Measurements from ENCODE around the gene SLC15A1.

Gene SLC15A1

DNA sequence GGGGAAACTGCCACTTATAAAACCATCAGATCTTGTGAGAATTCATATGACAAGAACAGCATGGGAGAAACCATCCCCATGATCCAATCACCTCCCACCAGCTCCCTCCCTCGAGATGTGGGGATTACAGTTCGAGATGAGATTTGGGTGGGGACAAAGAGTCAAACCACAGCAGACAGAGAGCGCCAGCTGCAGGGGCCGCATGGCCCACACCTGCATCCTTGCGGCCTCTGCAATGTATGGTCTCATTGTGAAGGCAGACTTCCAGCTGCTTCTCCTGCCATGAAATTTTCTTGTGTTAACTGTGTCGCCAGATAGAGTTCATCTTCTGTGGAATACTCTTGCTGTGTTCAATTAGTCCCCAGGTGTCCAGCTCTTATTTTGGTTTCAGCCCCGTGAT is 17.3 kb upstream of the SLC15A1 start:
- H3K36me3 ChIP-seq (ENCODE audit: insufficient read depth), result no peaks in the 10 kb centered on the region
- TF ChIP-seq, protein P1, sequence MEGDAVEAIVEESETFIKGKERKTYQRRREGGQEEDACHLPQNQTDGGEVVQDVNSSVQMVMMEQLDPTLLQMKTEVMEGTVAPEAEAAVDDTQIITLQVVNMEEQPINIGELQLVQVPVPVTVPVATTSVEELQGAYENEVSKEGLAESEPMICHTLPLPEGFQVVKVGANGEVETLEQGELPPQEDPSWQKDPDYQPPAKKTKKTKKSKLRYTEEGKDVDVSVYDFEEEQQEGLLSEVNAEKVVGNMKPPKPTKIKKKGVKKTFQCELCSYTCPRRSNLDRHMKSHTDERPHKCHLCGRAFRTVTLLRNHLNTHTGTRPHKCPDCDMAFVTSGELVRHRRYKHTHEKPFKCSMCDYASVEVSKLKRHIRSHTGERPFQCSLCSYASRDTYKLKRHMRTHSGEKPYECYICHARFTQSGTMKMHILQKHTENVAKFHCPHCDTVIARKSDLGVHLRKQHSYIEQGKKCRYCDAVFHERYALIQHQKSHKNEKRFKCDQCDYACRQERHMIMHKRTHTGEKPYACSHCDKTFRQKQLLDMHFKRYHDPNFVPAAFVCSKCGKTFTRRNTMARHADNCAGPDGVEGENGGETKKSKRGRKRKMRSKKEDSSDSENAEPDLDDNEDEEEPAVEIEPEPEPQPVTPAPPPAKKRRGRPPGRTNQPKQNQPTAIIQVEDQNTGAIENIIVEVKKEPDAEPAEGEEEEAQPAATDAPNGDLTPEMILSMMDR (conservative IDR thresholded peaks at IDR 0.05; ENCODE audit: low read depth, low read length), result no peak

DNA sequence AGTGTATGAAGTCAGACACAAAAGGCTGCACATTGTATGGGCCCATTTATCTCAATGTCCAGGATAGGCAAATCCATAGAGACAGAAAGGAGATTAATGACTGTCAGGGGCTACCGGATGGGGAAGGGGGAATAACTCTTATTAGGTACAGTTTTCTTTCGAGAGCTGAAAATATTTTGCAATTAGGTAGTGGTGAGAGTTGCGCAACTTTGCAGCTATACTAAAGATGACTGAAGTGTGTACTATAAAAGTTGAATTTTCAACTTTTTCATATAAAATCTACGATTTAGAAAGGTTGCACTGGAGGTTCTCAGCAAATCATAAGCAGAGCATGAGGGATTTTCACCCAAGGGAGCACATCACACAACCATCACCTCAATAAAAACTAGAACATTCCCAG is 16.1 kb upstream of the SLC15A1 start:
- H3K9ac ChIP-seq, result no peak overlapping the region
- no peaks in the 10 kb centered on the region for H3K36me3 ChIP-seq (ENCODE audit: insufficient read depth)
- no peaks in the 10 kb centered on the region for H3K27me3 ChIP-seq (ENCODE audit: insufficient read depth, low read depth)
- TF ChIP-seq, protein P1 (conservative IDR thresholded peaks at IDR 0.05; ENCODE audit: low read depth, low read length), result no peak
- no peaks in the 10 kb centered on the region for H3K79me2 ChIP-seq (ENCODE audit: insufficient read depth, low read depth)
- no peaks in the 10 kb centered on the region for H4K20me1 ChIP-seq (ENCODE audit: insufficient read depth)
- H3K4me3 ChIP-seq (IDR thresholded peaks at IDR 0.05; ENCODE audit: insufficient read depth, low read depth, low read length), result no peak overlapping the region
- no peak overlapping the region for H3K4me2 ChIP-seq
- no peak overlapping the region for H3K27ac ChIP-seq
- no peaks in the 10 kb centered on the region for H3K4me1 ChIP-seq (ENCODE audit: low read depth, poor library complexity, severe bottlenecking)
- no peak overlapping the region for H2AFZ ChIP-seq (ENCODE audit: low read depth)

More for the DNA sequence above, 17.3 kb upstream of the SLC15A1 start:
- Histone ChIP-seq H3K27ac (no peak overlapping the region), H3K4me1 (ENCODE audit: low read depth, poor library complexity, severe bottlenecking) (no peaks in the 10 kb centered on the region), H2AFZ (ENCODE audit: low read depth) (no peak overlapping the region), H3K79me2 (ENCODE audit: insufficient read depth, low read depth) (no peaks in the 10 kb centered on the region), H3K4me3 (IDR thresholded peaks at IDR 0.05; ENCODE audit: insufficient read depth, low read depth, low read length) (no peak overlapping the region), H3K4me2 (no peak overlapping the region), H4K20me1 (ENCODE audit: insufficient read depth) (no peaks in the 10 kb centered on the region), H3K9ac (no peak overlapping the region), H3K27me3 (ENCODE audit: insufficient read depth, low read depth) (no peaks in the 10 kb centered on the region)

DNA sequence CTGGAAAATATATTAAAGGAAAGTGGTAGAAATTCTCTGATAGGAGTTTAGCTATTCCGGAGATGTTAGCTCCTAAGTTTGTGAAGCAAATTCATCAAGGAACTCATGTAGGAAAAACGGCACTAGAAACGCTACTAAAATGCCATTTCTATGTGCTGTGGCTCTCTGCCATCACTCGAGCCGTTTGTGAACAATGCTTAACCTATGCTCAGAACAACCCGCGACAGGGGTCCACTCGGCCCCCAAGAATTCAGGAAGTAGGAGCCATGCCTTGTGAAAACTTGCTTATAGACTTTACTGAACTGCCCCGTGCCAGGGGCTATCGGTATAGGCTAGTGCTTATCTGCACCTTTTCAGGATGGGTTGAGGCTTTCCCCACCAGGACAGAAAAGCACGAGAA is 14.2 kb upstream of the SLC15A1 start:
- TF ChIP-seq, protein P1 (conservative IDR thresholded peaks at IDR 0.05; ENCODE audit: low read depth, low read length), result no peak
- H3K27ac ChIP-seq, result no peak overlapping the region
- H3K4me2 ChIP-seq, result no peak overlapping the region
- H3K4me1 ChIP-seq (ENCODE audit: low read depth, poor library complexity, severe bottlenecking), result no peaks in the 10 kb centered on the region
- no peaks in the 10 kb centered on the region for H3K79me2 ChIP-seq (ENCODE audit: insufficient read depth, low read depth)
- H3K4me3 ChIP-seq (IDR thresholded peaks at IDR 0.05; ENCODE audit: insufficient read depth, low read depth, low read length), result no peak overlapping the region
- H2AFZ ChIP-seq (ENCODE audit: low read depth), result no peak overlapping the region
- H3K9ac ChIP-seq, result no peak overlapping the region
- H3K36me3 ChIP-seq (ENCODE audit: insufficient read depth), result no peaks in the 10 kb centered on the region
- no peaks in the 10 kb centered on the region for H4K20me1 ChIP-seq (ENCODE audit: insufficient read depth)
- no peaks in the 10 kb centered on the region for H3K27me3 ChIP-seq (ENCODE audit: insufficient read depth, low read depth)

DNA sequence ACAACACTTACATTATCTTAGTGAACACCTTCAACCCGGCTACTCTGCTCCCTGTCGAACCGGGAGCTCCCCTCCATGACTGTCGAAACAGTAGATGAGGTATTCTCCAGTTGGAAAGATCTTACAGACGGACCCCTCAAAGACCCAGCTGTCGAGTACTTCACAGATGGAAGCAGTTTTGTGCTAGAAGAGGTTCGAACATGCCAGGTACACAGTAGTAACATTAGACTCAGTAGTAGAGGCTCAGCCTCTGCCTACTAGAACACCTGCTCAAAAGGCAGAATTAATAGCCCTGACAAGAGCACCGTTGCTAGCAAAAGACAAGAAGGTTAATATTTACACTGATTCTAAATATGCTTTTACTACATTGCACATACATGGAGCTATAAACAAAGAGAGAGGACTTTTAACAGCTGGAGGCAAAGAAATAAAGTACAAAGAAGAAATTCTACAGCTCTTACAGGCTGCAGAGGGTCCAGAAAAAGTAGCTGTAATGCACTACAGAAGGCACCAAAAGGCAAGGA is 13.6 kb upstream of the SLC15A1 start:
- Histone ChIP-seq H3K9ac (no peak overlapping the region), H4K20me1 (ENCODE audit: insufficient read depth) (no peaks in the 10 kb centered on the region), H3K79me2 (ENCODE audit: insufficient read depth, low read depth) (no peaks in the 10 kb centered on the region), H3K4me1 (ENCODE audit: low read depth, poor library complexity, severe bottlenecking) (no peaks in the 10 kb centered on the region), H3K36me3 (ENCODE audit: insufficient read depth) (no peaks in the 10 kb centered on the region), H3K4me3 (IDR thresholded peaks at IDR 0.05; ENCODE audit: insufficient read depth, low read depth, low read length) (no peak overlapping the region), H3K27me3 (ENCODE audit: insufficient read depth, low read depth) (no peaks in the 10 kb centered on the region), H3K4me2 (no peak overlapping the region), H3K27ac (no peak overlapping the region), H2AFZ (ENCODE audit: low read depth) (no peak overlapping the region)
- TF ChIP-seq, protein P1 (conservative IDR thresholded peaks at IDR 0.05; ENCODE audit: low read depth, low read length), result no peak

All from KMS-11 (cell line).